OCI-LY7 (cell line): Measurements from ENCODE around the gene PPP3CB. TPM values are rescaled to one million over a fixed set of nuclear protein-coding genes. Genes with fewer than 3 reads are reported as not detected.

Experiments used
- BruUV-seq: library from RNA; stranded (reverse); fragments of 400-500 nt; replicated peaks from 2 replicates; lab custom pipeline; 2021; lab: Mats Ljungman, UMichigan
- CTCF ChIA-PET: fragments of 300-600 bp; sonication (Branson Sonifier 250); formaldehyde crosslinking; loops from one replicate; lab custom pipeline; 2022; ENCODE audit warnings: antibody characterized with exemption; ENCODE audit not compliant: unreplicated experiment; lab: Charles Lee
- POLR2A ChIA-PET: fragments of 300-600 bp; sonication (Branson Sonifier 250); formaldehyde crosslinking; loops from one replicate; lab custom pipeline; 2022; ENCODE audit warnings: antibody characterized with exemption; lab: Charles Lee
- DNase-seq: peaks from one replicate; pipeline ENCODE4 v3.0.0-alpha.2; 2015; ENCODE audit warnings: low spot score
- H2AFZ ChIP-seq: fragments of 200-600 bp; sonication (generic), shearing (Covaris generic); 2 replicates; pipeline ENCODE4 v1.6.1; 2014; ENCODE audit warnings: mild to moderate bottlenecking, antibody characterized with exemption, low read length, moderate library complexity
- H3K27ac ChIP-seq: fragments of 200-600 bp; sonication (generic); 2 replicates; pipeline ENCODE4 v1.5.1; 2014; ENCODE audit warnings: mixed run types, low read depth, mild to moderate bottlenecking, moderate library complexity, low read length, inconsistent platforms; ENCODE audit not compliant: poor library complexity, severe bottlenecking
- H3K36me3 ChIP-seq: fragments of 200-600 bp; sonication (generic); 2 replicates; pipeline ENCODE4 v1.6.1; 2014; ENCODE audit warnings: mild to moderate bottlenecking, antibody characterized with exemption, low read length, moderate library complexity, mixed read lengths; ENCODE audit not compliant: insufficient read depth
- H3K4me1 ChIP-seq: fragments of 200-600 bp; sonication (generic); 2 replicates; pipeline ENCODE4 v1.5.1; 2014; ENCODE audit warnings: mild to moderate bottlenecking, low read length; ENCODE audit not compliant: insufficient read depth, poor library complexity, severe bottlenecking
- H3K4me2 ChIP-seq: fragments of 200-600 bp; sonication (generic); 2 replicates; pipeline ENCODE4 v1.6.1; 2014; ENCODE audit warnings: mild to moderate bottlenecking, low read length
- H3K4me3 ChIP-seq: fragments of 200-600 bp; sonication (generic); 2 replicates; pipeline ENCODE4 v1.5.1; 2014; ENCODE audit warnings: mild to moderate bottlenecking, low read depth, low read length; ENCODE audit not compliant: poor library complexity, severe bottlenecking
- H3K79me2 ChIP-seq: fragments of 200-600 bp; sonication (generic); 2 replicates; pipeline ENCODE4 v1.6.1; 2016; ENCODE audit warnings: low read depth, mild to moderate bottlenecking, low read length, moderate library complexity, mixed read lengths; ENCODE audit not compliant: insufficient read depth
- H3K9me2 ChIP-seq: fragments of 200-600 bp; sonication (generic); 2 replicates; pipeline ENCODE4 v1.6.1; 2016; ENCODE audit warnings: mild to moderate bottlenecking, low read length, mixed read lengths; ENCODE audit not compliant: insufficient read depth
- H3K9me3 ChIP-seq: fragments of 200-600 bp; sonication (generic); 2 replicates; pipeline ENCODE4 v1.6.1; 2014; ENCODE audit warnings: mild to moderate bottlenecking, mixed run types, low read length, mixed read lengths
- H4K20me1 ChIP-seq: fragments of 200-600 bp; sonication (generic); 2 replicates; pipeline ENCODE4 v1.6.1; 2014; ENCODE audit warnings: mild to moderate bottlenecking, antibody characterized with exemption, low read length, moderate library complexity, mixed read lengths; ENCODE audit not compliant: insufficient read depth
- CTCF ChIP-seq: fragments of 200-600 bp; sonication (generic); conservative IDR thresholded peaks from 2 replicates; pipeline ENCODE4 v1.5.1; 2014; ENCODE audit warnings: mild to moderate bottlenecking, antibody characterized with exemption, low read length, moderate library complexity, mixed read lengths
- EZH2phosphoT487 ChIP-seq: fragments of 200-600 bp; sonication (generic); IDR thresholded peaks from 2 replicates; pipeline ENCODE4 v1.6.1; 2018; ENCODE audit warnings: low read depth, borderline replicate concordance, mild to moderate bottlenecking, mixed run types, antibody characterized with exemption, low read length, moderate library complexity, mixed read lengths
- intact Hi-C: fragments of 100-400 bp; cut with micrococcal nuclease; formaldehyde crosslinking; loops from one replicate; pipeline ENCODE4 v1.10.0; 2022; ENCODE audit not compliant: unreplicated experiment
- total RNA-seq, 2 experiments: library from RNA; depleted of rRNA in 1 of 2; stranded (reverse); fragments of >200 nt in 1 of 2; shearing (Covaris generic) in 1 of 2; gene quantifications; 2 replicates each; pipeline ENCODE4 v1.2.3, GENCODE V29; 2014 to 2022

PPP3CB gene
- total RNA-seq, 2 experiments from 2014 or later: 18.6 to 43.1 TPM

GRCh38 chr10:73503037-73503436 is 7.2 kb upstream of the PPP3CB start:
- intact Hi-C loops: no loop called here
- H2AFZ ChIP-seq: no peak overlapping the region
- H3K4me1 ChIP-seq: peaks cover 11% of the 10 kb centered on the region
- H3K9me2 ChIP-seq: no peaks in the 10 kb centered on the region
- CTCF ChIA-PET: no interaction called here
- no peak for DNase-seq
- no peaks in the 10 kb centered on the region for H3K9me3 ChIP-seq
- no peak overlapping the region for H3K27ac ChIP-seq
- no peak overlapping the region for H3K4me2 ChIP-seq
- no peaks in the 10 kb centered on the region for H4K20me1 ChIP-seq
- H3K36me3 ChIP-seq: 0 out of 2 replicates have a peak, but pooled peaks cover 10% of the 10 kb centered on the region
- no peak overlapping the region for H3K4me3 ChIP-seq
- BruUV-seq: no TSS peak
- POLR2A ChIA-PET: interaction anchor here (0.6 kb wide), 1 partner anchor 15 kb away, joined by 3 read pairs; no protein-coding TSS in a partner anchor
- no peaks in the 10 kb centered on the region for H3K79me2 ChIP-seq
- TF ChIP-seq CTCF (no peak), EZH2phosphoT487 (no peak)

- H3K4me3 ChIP-seq: no peak overlapping the region
- peak overlapping the region; percentile 37 for H3K4me2 ChIP-seq
- 0 out of 2 replicates have a peak, but pooled peaks cover 10% of the 10 kb centered on the region for H3K36me3 ChIP-seq
- intact Hi-C loops: no loop called here
- no peaks in the 10 kb centered on the region for H3K9me2 ChIP-seq
- no peaks in the 10 kb centered on the region for H3K9me3 ChIP-seq
- no peak overlapping the region; the same call in 1 of the 2 replicates for H2AFZ ChIP-seq
- no peaks in the 10 kb centered on the region for H3K79me2 ChIP-seq
- peaks cover 14% of the 10 kb centered on the region for H3K4me1 ChIP-seq
- no peak overlapping the region for H3K27ac ChIP-seq
- no TSS peak for BruUV-seq
- CTCF ChIA-PET: no interaction called here
- peak; percentile 11 for DNase-seq
- POLR2A ChIA-PET: interaction anchor here (0.5 to 1.4 kb wide), 5 partner anchors 12 to 81 kb away, joined by 3 to 5 read pairs (median 3); no protein-coding TSS in a partner anchor
- TF ChIP-seq EZH2phosphoT487 (no peak), CTCF (no peak)
- H4K20me1 ChIP-seq: no peaks in the 10 kb centered on the region
These were observed 5.8 kb upstream of the PPP3CB start for GRCh38 chr10:73501651-73502050.

- H3K9me2 ChIP-seq: no peaks in the 10 kb centered on the region
- POLR2A ChIA-PET: interaction anchor here (0.6 kb wide), 2 partner anchors 60 to 399 kb away, joined by 4 read pairs; no protein-coding TSS in a partner anchor
- H3K4me1 ChIP-seq: peaks cover 36% of the 10 kb centered on the region
- H4K20me1 ChIP-seq: 0 out of 2 replicates have a peak, but pooled peaks cover 5% of the 10 kb centered on the region
- no TSS peak for BruUV-seq
- TF ChIP-seq CTCF: no peak
- TF ChIP-seq EZH2phosphoT487: no peak
- no peak for DNase-seq
- no peak overlapping the region for H3K27ac ChIP-seq
- H3K36me3 ChIP-seq: peaks cover 18% of the 10 kb centered on the region; the same call in 1 of the 2 replicates
- no peaks in the 10 kb centered on the region for H3K9me3 ChIP-seq
- intact Hi-C loops: no loop called here
- no peak overlapping the region for H3K4me3 ChIP-seq
- H3K4me2 ChIP-seq: no peak overlapping the region
- CTCF ChIA-PET: no interaction called here
- H2AFZ ChIP-seq: no peak overlapping the region
- peaks cover 28% of the 10 kb centered on the region for H3K79me2 ChIP-seq
These were observed 1.8 kb upstream of the PPP3CB start for GRCh38 chr10:73497623-73498022.
